ENCODE measurements around the gene PROM1.

GRCh38 chr4:16029886-16030285, 53.9 kb downstream of the PROM1 start:
- no peak for TF ChIP-seq MYC (IDR thresholded peaks at IDR 0.05; ENCODE audit: low read depth, low read length)
- TF ChIP-seq MYC (CRISPR knock-in tag; IDR thresholded peaks at IDR 0.05; ENCODE audit: borderline replicate concordance, low read depth) = no peak
- no peak for TF ChIP-seq RNF2 (IDR thresholded peaks at IDR 0.05)

Data from K562 (cell line).